SK-N-SH treated with all-trans-retinoic acid at 6 μM for 48 hours (cell line): ENCODE measurements around the gene CREBRF.

Source experiments
- ATAC-seq: fragments of 200-7000 bp; cut with Tn5 transposase; 3 replicates; pipeline ENCODE4 v1.9.1; 2020; ENCODE audit warnings: mild to moderate bottlenecking, moderate library complexity
- ARNTL ChIP-seq: fragments of 450-650 bp; formaldehyde crosslinking; IDR thresholded peaks from 2 replicates; pipeline ENCODE4 v1.5.0; 2020; ENCODE audit warnings: low read depth, mild to moderate bottlenecking, moderate library complexity, borderline replicate concordance
- BACH2 ChIP-seq: fragments of 250-450 bp; sonication (Bioruptor Pico); IDR thresholded peaks from 2 replicates; pipeline ENCODE4 v1.9.0; 2021; ENCODE audit warnings: mild to moderate bottlenecking, borderline replicate concordance
- CREB5 ChIP-seq: fragments of 250-450 bp; sonication (Bioruptor Pico); IDR thresholded peaks from 2 replicates; pipeline ENCODE4 v1.5.1; 2020; ENCODE audit warnings: low read depth, mild to moderate bottlenecking, moderate library complexity
- CSDC2 ChIP-seq: fragments of 250-450 bp; sonication (Bioruptor Pico); IDR thresholded peaks from 2 replicates; pipeline ENCODE4 v1.5.0; 2020; ENCODE audit warnings: mild to moderate bottlenecking, moderate library complexity
- CSRNP3 ChIP-seq: fragments of 250-450 bp; sonication (Bioruptor Pico); IDR thresholded peaks from 2 replicates; pipeline ENCODE4 v1.5.1; 2021; ENCODE audit warnings: mild to moderate bottlenecking, moderate library complexity
- ESRRG ChIP-seq: fragments of 250-450 bp; sonication (Bioruptor Pico); IDR thresholded peaks from 2 replicates; pipeline ENCODE4 v1.6.1; 2021; ENCODE audit warnings: mild to moderate bottlenecking
- GLIS3 ChIP-seq: fragments of 250-450 bp; sonication (Bioruptor Pico); IDR thresholded peaks from 2 replicates; pipeline ENCODE4 v1.5.0; 2020; ENCODE audit warnings: mild to moderate bottlenecking, moderate library complexity
- ISL1 ChIP-seq: fragments of 250-450 bp; sonication (Bioruptor Pico); IDR thresholded peaks from 2 replicates; pipeline ENCODE4 v2.1.2; 2022; ENCODE audit warnings: mild to moderate bottlenecking, moderate library complexity
- OSR1 ChIP-seq: fragments of 250-450 bp; sonication (Bioruptor Pico); IDR thresholded peaks from 2 replicates; pipeline ENCODE4 v1.8.0; 2022; ENCODE audit warnings: moderate library complexity, mild to moderate bottlenecking, inconsistent platforms
- PATZ1 ChIP-seq: fragments of 250-450 bp; sonication (Bioruptor Pico); IDR thresholded peaks from 2 replicates; pipeline ENCODE4 v1.8.0; 2020; ENCODE audit warnings: mild to moderate bottlenecking, moderate library complexity, borderline replicate concordance
- PPARA ChIP-seq: fragments of 250-450 bp; sonication (Bioruptor Pico); IDR thresholded peaks from 2 replicates; pipeline ENCODE4 v1.5.0; 2020; ENCODE audit warnings: mild to moderate bottlenecking, borderline replicate concordance
- RARB ChIP-seq: fragments of 250-450 bp; sonication (Bioruptor Pico); IDR thresholded peaks from 2 replicates; pipeline ENCODE4 v1.8.0; 2021; ENCODE audit warnings: mild to moderate bottlenecking, moderate library complexity
- SNAI2 ChIP-seq: fragments of 250-450 bp; sonication (Bioruptor Pico); IDR thresholded peaks from 2 replicates; pipeline ENCODE4 v1.5.0; 2020; ENCODE audit warnings: mild to moderate bottlenecking, moderate library complexity
- TCF4 ChIP-seq: fragments of 250-450 bp; sonication (Bioruptor Pico); IDR thresholded peaks from 2 replicates; pipeline ENCODE4 v1.8.0; 2021; ENCODE audit warnings: mild to moderate bottlenecking, moderate library complexity, borderline replicate concordance
- TOX ChIP-seq: fragments of 250-450 bp; sonication (Bioruptor Pico); IDR thresholded peaks from 2 replicates; pipeline ENCODE4 v1.8.0; 2021; ENCODE audit warnings: mild to moderate bottlenecking, moderate library complexity, borderline replicate concordance
- TSHZ2 ChIP-seq: fragments of 250-450 bp; sonication (Bioruptor Pico); IDR thresholded peaks from 2 replicates; pipeline ENCODE4 v1.5.0; 2020; ENCODE audit warnings: mild to moderate bottlenecking, moderate library complexity
- ZC3H10 ChIP-seq: fragments of 250-450 bp; sonication (Bioruptor Pico); IDR thresholded peaks from 2 replicates; pipeline ENCODE4 v1.5.1; 2021; ENCODE audit warnings: mild to moderate bottlenecking, moderate library complexity
- ZFP3 ChIP-seq: fragments of 250-450 bp; sonication (Bioruptor Pico); IDR thresholded peaks from 2 replicates; pipeline ENCODE4 v1.5.0; 2020; ENCODE audit warnings: mild to moderate bottlenecking, moderate library complexity
- ZFP30 ChIP-seq: fragments of 450-650 bp; formaldehyde crosslinking; IDR thresholded peaks from 2 replicates; pipeline ENCODE4 v1.5.0; 2022; ENCODE audit warnings: mild to moderate bottlenecking, moderate library complexity
- ZNF565 ChIP-seq: fragments of 450-650 bp; formaldehyde crosslinking; conservative IDR thresholded peaks from 2 replicates; pipeline ENCODE4 v1.5.0; 2020; ENCODE audit warnings: low read depth, mild to moderate bottlenecking, moderate library complexity
- ZNF70 ChIP-seq: fragments of 450-650 bp; formaldehyde crosslinking; IDR thresholded peaks from 2 replicates; pipeline ENCODE4 v1.5.0; 2020; ENCODE audit warnings: mild to moderate bottlenecking, moderate library complexity
- ZNF8 ChIP-seq: fragments of 450-650 bp; formaldehyde crosslinking; IDR thresholded peaks from 2 replicates; pipeline ENCODE4 v1.5.0; 2020; ENCODE audit warnings: mild to moderate bottlenecking, moderate library complexity

The CREBRF gene

GRCh38 chr5:173078878-173079277, 22.7 kb downstream of the CREBRF start:
- TF ChIP-seq TSHZ2 (CRISPR knock-in tag) (no peak), ESRRG (CRISPR knock-in tag) (no peak), RARB (CRISPR knock-in tag) (no peak), ZNF565 (CRISPR knock-in tag) (no peak), GLIS3 (CRISPR knock-in tag) (no peak), OSR1 (CRISPR knock-in tag) (no peak), ISL1 (CRISPR knock-in tag) (no peak), ZC3H10 (CRISPR knock-in tag) (no peak), ARNTL (CRISPR knock-in tag) (no peak), TOX (CRISPR knock-in tag) (no peak), ZFP30 (no peak), ZNF70 (no peak), CSDC2 (CRISPR knock-in tag) (no peak), CSRNP3 (no peak), PPARA (CRISPR knock-in tag) (no peak), TCF4 (CRISPR knock-in tag) (no peak), BACH2 (no peak), ZFP3 (CRISPR knock-in tag) (no peak), CREB5 (CRISPR knock-in tag) (no peak), ZNF8 (no peak)
- no peak for ATAC-seq

GRCh38 chr5:173089581-173089980, 33.4 kb downstream of the CREBRF start:
- no peak for TF ChIP-seq BACH2
- no peak for TF ChIP-seq GLIS3 (CRISPR knock-in tag)
- TF ChIP-seq ZFP30: no peak
- no peak for TF ChIP-seq ISL1 (CRISPR knock-in tag)
- TF ChIP-seq ARNTL (CRISPR knock-in tag): no peak
- TF ChIP-seq ZFP3 (CRISPR knock-in tag): no peak
- no peak for TF ChIP-seq CSDC2 (CRISPR knock-in tag)
- no peak for TF ChIP-seq TCF4 (CRISPR knock-in tag)
- TF ChIP-seq ZNF70: no peak
- TF ChIP-seq ZNF565 (CRISPR knock-in tag): no peak
- TF ChIP-seq SNAI2 (CRISPR knock-in tag): no peak
- TF ChIP-seq ZNF8: no peak
- no peak for TF ChIP-seq PPARA (CRISPR knock-in tag)
- TF ChIP-seq TSHZ2 (CRISPR knock-in tag): no peak
- TF ChIP-seq ZC3H10 (CRISPR knock-in tag): no peak
- TF ChIP-seq PATZ1 (CRISPR knock-in tag): no peak
- TF ChIP-seq CREB5 (CRISPR knock-in tag): no peak
- no peak for TF ChIP-seq TOX (CRISPR knock-in tag)
- TF ChIP-seq ESRRG (CRISPR knock-in tag): no peak
- ATAC-seq: no peak
